ENCODE measurements around the gene CCDC13. TPM values are rescaled to one million over a fixed set of nuclear protein-coding genes. Genes with fewer than 3 reads are reported as not detected.

Gene CCDC13
- total and polyA plus RNA-seq, 10 of the 15 experiments (the other 5 are each of a cell fraction or from before 2014, with no cell fraction given), result 0.13 to 0.81 (median 0.30) TPM; not detected in 4

DNA sequence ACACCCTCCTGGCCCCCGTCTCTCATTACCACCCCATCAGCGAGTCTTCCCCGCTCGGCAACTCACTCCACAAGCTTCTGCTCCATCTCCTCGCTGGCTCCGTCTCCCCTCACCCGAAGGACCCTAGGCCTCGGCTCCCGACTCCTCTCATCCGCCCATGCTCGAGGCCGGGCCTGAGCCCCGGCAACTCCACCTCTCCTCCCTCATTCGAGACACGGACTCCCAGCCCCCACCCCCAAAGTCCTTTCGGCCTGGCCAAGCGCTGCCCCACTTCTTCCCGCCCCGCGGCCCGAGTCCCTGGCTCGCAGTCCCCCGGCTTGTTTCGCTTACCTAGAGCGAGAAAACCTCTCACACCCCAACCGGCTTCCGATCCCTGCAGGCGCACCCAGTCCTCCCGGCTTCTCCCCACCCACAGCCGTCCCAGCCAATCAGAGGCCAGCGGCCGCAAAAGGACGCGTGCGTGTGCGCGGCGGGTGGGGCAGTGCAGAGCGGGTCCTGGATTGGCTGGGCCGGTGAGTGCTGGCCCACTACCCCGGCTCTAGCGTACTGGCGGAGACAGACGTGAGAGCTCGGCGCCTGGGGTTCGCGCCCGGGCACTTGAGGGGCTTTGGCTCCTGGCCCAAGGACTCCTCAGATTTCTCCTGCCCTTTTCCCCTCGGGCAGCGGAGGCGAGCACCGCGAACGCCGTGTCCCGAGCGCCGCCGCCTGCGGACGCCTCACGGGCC, 31.2 kb upstream of the CCDC13 start, which contains the start of gene HIGD1A (continued):
- TF ChIP-seq E4F1 (IDR thresholded peaks at IDR 0.05; ENCODE audit: borderline replicate concordance, partially characterized antibody), result no peak
- TF ChIP-seq, protein P1, sequence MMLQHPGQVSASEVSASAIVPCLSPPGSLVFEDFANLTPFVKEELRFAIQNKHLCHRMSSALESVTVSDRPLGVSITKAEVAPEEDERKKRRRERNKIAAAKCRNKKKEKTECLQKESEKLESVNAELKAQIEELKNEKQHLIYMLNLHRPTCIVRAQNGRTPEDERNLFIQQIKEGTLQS (IDR thresholded peaks at IDR 0.05; ENCODE audit: borderline replicate concordance, extremely low read depth, low read depth, low read length), result no peak
- TF ChIP-seq KAT2A (conservative IDR thresholded peaks at IDR 0.05; ENCODE audit: control insufficient read depth, low read depth, low read length), result no peak
- 0 out of 2 replicates have a peak, but pooled peaks have one; percentile 28 for TF ChIP-seq ZBED1 (IDR thresholded peaks at IDR 0.05; ENCODE audit: borderline replicate concordance)
- TF ChIP-seq ZBTB11 (CRISPR knock-in tag; IDR thresholded peaks at IDR 0.05), result no peak
- TF ChIP-seq SP1 (IDR thresholded peaks at IDR 0.05; ENCODE audit: low read depth, low read length), result peak; percentile 83
- TF ChIP-seq KDM1A (IDR thresholded peaks at IDR 0.05; ENCODE audit: borderline replicate concordance), result no peak
- peak; percentile 35; the same call in 1 of the 2 replicates for TF ChIP-seq RELB (IDR thresholded peaks at IDR 0.05; ENCODE audit: low read depth)
- TF ChIP-seq FOS (IDR thresholded peaks at IDR 0.05; ENCODE audit: borderline replicate concordance, extremely low read depth, insufficient read length), result no peak
- TF ChIP-seq BRCA1 (IDR thresholded peaks at IDR 0.05; ENCODE audit: low read depth, low read length), result no peak
- no peak for TF ChIP-seq PBX3 (IDR thresholded peaks at IDR 0.05; ENCODE audit: insufficient replicate concordance, low read depth, low read length)
- TF ChIP-seq ZSCAN29 (IDR thresholded peaks at IDR 0.05), result no peak
- TF ChIP-seq MLLT1 (IDR thresholded peaks at IDR 0.05), result peak; percentile 52; the same call in 1 of the 2 replicates
- TF ChIP-seq, protein P2, sequence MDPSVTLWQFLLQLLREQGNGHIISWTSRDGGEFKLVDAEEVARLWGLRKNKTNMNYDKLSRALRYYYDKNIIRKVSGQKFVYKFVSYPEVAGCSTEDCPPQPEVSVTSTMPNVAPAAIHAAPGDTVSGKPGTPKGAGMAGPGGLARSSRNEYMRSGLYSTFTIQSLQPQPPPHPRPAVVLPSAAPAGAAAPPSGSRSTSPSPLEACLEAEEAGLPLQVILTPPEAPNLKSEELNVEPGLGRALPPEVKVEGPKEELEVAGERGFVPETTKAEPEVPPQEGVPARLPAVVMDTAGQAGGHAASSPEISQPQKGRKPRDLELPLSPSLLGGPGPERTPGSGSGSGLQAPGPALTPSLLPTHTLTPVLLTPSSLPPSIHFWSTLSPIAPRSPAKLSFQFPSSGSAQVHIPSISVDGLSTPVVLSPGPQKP (IDR thresholded peaks at IDR 0.05; ENCODE audit: low read depth, low read length), result 0 out of 2 replicates have a peak, but pooled peaks have one; percentile 36
- TF ChIP-seq PAX5 (IDR thresholded peaks at IDR 0.05; ENCODE audit: borderline replicate concordance, low read depth, low read length), result no peak
- 0 out of 2 replicates have a peak, but pooled peaks have one; percentile 58 for TF ChIP-seq SIN3A (IDR thresholded peaks at IDR 0.05; ENCODE audit: low read depth, low read length)

All from GM12878 (cell line).